Vagina (tissue), 2 donors: Measurements from ENCODE around the gene HECTD2.

Experiments used
- POLR2A ChIP-seq, 2 donors: fragments of 450-650 bp; IDR thresholded peaks; one replicate each; pipeline ENCODE4 v1.6.1; 2017; ENCODE audit warnings: antibody characterized with exemption in 2 of 2, mild to moderate bottlenecking in 2 of 2, moderate library complexity in 2 of 2
- POLR2AphosphoS5 ChIP-seq, 2 donors: sonication (generic); formaldehyde crosslinking; IDR thresholded peaks; one replicate each; pipeline ENCODE4 v1.9.0; 2017; ENCODE audit warnings: antibody characterized with exemption in 2 of 2, mild to moderate bottlenecking in 2 of 2, low read depth in 1 of 2; ENCODE audit not compliant: insufficient read depth in 1 of 2
- TF ChIP-seq, protein P1 (sequence below), 3 experiments: fragments of 450-650 bp in 2 of 3; fragments of 200-600 bp in 1 of 3; sonication (generic) in 1 of 3; IDR thresholded peaks; one replicate each; pipeline ENCODE4 v1.5.1; 2017 to 2019; ENCODE audit warnings: antibody characterized with exemption in 3 of 3, mild to moderate bottlenecking in 2 of 3, moderate library complexity in 2 of 3

- TF ChIP-seq, protein P1, sequence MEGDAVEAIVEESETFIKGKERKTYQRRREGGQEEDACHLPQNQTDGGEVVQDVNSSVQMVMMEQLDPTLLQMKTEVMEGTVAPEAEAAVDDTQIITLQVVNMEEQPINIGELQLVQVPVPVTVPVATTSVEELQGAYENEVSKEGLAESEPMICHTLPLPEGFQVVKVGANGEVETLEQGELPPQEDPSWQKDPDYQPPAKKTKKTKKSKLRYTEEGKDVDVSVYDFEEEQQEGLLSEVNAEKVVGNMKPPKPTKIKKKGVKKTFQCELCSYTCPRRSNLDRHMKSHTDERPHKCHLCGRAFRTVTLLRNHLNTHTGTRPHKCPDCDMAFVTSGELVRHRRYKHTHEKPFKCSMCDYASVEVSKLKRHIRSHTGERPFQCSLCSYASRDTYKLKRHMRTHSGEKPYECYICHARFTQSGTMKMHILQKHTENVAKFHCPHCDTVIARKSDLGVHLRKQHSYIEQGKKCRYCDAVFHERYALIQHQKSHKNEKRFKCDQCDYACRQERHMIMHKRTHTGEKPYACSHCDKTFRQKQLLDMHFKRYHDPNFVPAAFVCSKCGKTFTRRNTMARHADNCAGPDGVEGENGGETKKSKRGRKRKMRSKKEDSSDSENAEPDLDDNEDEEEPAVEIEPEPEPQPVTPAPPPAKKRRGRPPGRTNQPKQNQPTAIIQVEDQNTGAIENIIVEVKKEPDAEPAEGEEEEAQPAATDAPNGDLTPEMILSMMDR (IDR thresholded peaks at IDR 0.05), result no peak
- TF ChIP-seq POLR2AphosphoS5 (IDR thresholded peaks at IDR 0.05; ENCODE audit: insufficient read depth in 1 of 2, low read depth in 1 of 2) (no peak), POLR2A (IDR thresholded peaks at IDR 0.05) (no peak)
Measured at GRCh38 chr10:91464500-91464899, 54.4 kb downstream of the HECTD2 start.
